NK-92 (cell line): ENCODE data around the gene GRAP2.
"Not testable (repeated sequence)": the region's sequence is repeated elsewhere in the genome, so short reads cannot be mapped to it uniquely, and the experiment has no call there.

Source experiments
- DNase-seq: peaks from one replicate; lab custom pipeline; 2025; ENCODE audit not compliant: unreplicated experiment; lab: John Stamatoyannopoulos, UW

Gene GRAP2

GRCh38 chr22:39992894-39993293, 92.0 kb downstream of the GRAP2 start:
- not testable (repeated sequence) for DNase-seq

- DNase-seq: no peak
Observed at GRCh38 chr22:39994041-39994565, 93.2 kb downstream of the GRAP2 start.

GRCh38 chr22:39994566-39995392, 93.9 kb downstream of the GRAP2 start, which contains the start of gene FAM83F:
TSS of gene FAM83F (plus strand) at chr22:39994954. CDS start at chr22:39995043, 89 bp downstream.
- DNase-seq: no peak

- no peak for DNase-seq
Observed at GRCh38 chr22:39995393-39996252, 94.7 kb downstream of the GRAP2 start.

GRCh38 chr22:39996732-39997131, 95.8 kb downstream of the GRAP2 start:
- DNase-seq: no peak

GRCh38 chr22:39997421-39997820, 96.5 kb downstream of the GRAP2 start:
- DNase-seq: no peak

GRCh38 chr22:39997939-39998726, 97.2 kb downstream of the GRAP2 start:
- DNase-seq: no peak

- no peak for DNase-seq
Observed at GRCh38 chr22:39999144-39999757, 98.4 kb downstream of the GRAP2 start.

GRCh38 chr22:40000171-40000570, 99.3 kb downstream of the GRAP2 start:
- no peak for DNase-seq

- DNase-seq: no peak
Observed at GRCh38 chr22:40001106-40001505, 100.2 kb downstream of the GRAP2 start.

GRCh38 chr22:40001800-40002577, 101.1 kb downstream of the GRAP2 start:
- no peak for DNase-seq

- no peak for DNase-seq
Observed at GRCh38 chr22:40002935-40003715, 102.2 kb downstream of the GRAP2 start.

GRCh38 chr22:40004836-40005235, 104.0 kb downstream of the GRAP2 start:
- no peak for DNase-seq

GRCh38 chr22:40006641-40007040, 105.8 kb downstream of the GRAP2 start:
- DNase-seq: no peak

- DNase-seq: no peak
Observed at GRCh38 chr22:40007853-40008710, 107.2 kb downstream of the GRAP2 start.

- DNase-seq: no peak
Observed at GRCh38 chr22:40008726-40009291, 107.9 kb downstream of the GRAP2 start.

GRCh38 chr22:40009292-40009774, 108.4 kb downstream of the GRAP2 start:
- DNase-seq: no peak
